ENCODE measurements around the gene DPYD.
A peak's percentile ranks its signal among the peaks of the same experiment; 100 is the strongest.

DPYD gene

GRCh38 chr1:97061604-97062003, 859.2 kb downstream of the DPYD start:
- H3K4me3 ChIP-seq (ENCODE audit: low read length) = no peak overlapping the region
- no peak for TF ChIP-seq CTCF (conservative IDR thresholded peaks at IDR 0.05; ENCODE audit: low read length)
- DNase-seq (ENCODE audit: low read depth) = no peak

- DNase-seq (ENCODE audit: low read depth) = no peak
- no peak for TF ChIP-seq CTCF (conservative IDR thresholded peaks at IDR 0.05; ENCODE audit: low read length)
- no peak overlapping the region for H3K4me3 ChIP-seq (ENCODE audit: low read length)
Measured at GRCh38 chr1:97056386-97056785, 864.4 kb downstream of the DPYD start.

- TF ChIP-seq CTCF (conservative IDR thresholded peaks at IDR 0.05; ENCODE audit: low read length) = no peak
- DNase-seq (ENCODE audit: low read depth) = no peak
- no peak overlapping the region for H3K4me3 ChIP-seq (ENCODE audit: low read length)
Measured at GRCh38 chr1:97053268-97053667, 867.6 kb downstream of the DPYD start.

GRCh38 chr1:97051823-97052222, 869.0 kb downstream of the DPYD start:
- DNase-seq (ENCODE audit: low read depth) = no peak
- H3K4me3 ChIP-seq (ENCODE audit: low read length) = no peak overlapping the region
- no peak for TF ChIP-seq CTCF (conservative IDR thresholded peaks at IDR 0.05; ENCODE audit: low read length)

- H3K4me3 ChIP-seq (ENCODE audit: low read length) = no peak overlapping the region
- TF ChIP-seq CTCF (conservative IDR thresholded peaks at IDR 0.05; ENCODE audit: low read length) = peak; percentile 47
- peak; percentile 37 for DNase-seq (ENCODE audit: low read depth)
Measured at GRCh38 chr1:97050506-97050905, 870.3 kb downstream of the DPYD start.

GRCh38 chr1:97047421-97047793, 873.4 kb downstream of the DPYD start:
- DNase-seq (ENCODE audit: low read depth) = no peak
- H3K4me3 ChIP-seq (ENCODE audit: low read length) = no peak overlapping the region
- no peak for TF ChIP-seq CTCF (conservative IDR thresholded peaks at IDR 0.05; ENCODE audit: low read length)

GRCh38 chr1:97046765-97047420, 873.9 kb downstream of the DPYD start:
- no peak for DNase-seq (ENCODE audit: low read depth)
- no peak overlapping the region for H3K4me3 ChIP-seq (ENCODE audit: low read length)
- TF ChIP-seq CTCF (conservative IDR thresholded peaks at IDR 0.05; ENCODE audit: low read length) = no peak

Data from AG10803 (cell line).